Fibroblast of mammary gland (primary cell): Measurements from ENCODE around the gene ASCL4.

Source experiments
- DNase-seq: peaks from one replicate; pipeline ENCODE4 v3.0.0-alpha.2; 2010; ENCODE audit warnings: low read depth
- H3K4me3 ChIP-seq: 2 replicates; pipeline ENCODE4 v1.5.1; 2011; ENCODE audit warnings: low read depth, mild to moderate bottlenecking, low read length, moderate library complexity; ENCODE audit not compliant: control insufficient read depth
- TF ChIP-seq, protein P1 (sequence below): conservative IDR thresholded peaks from 2 replicates; pipeline ENCODE4 v1.5.1; 2011; ENCODE audit warnings: low read depth, low read length, inconsistent platforms; ENCODE audit not compliant: control insufficient read depth, insufficient read depth

Gene ASCL4

DNA sequence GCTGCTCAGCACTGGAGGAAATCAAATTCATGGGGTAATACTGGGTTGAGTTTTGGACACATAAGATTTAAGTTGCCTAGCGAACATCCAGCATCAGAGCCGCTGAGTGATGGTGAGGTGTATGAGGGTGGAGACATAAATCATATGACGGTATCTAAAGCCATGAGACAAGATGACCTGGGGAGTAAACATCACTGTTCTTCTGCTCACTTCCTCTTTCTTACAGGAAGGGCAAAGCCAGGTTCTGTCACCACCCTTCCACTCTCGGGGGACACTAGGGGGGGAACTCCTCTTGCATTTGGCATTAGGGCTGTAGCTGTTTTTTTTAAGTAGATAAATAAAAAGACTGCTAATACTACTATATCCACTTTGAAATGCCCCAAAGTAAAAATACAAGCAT is 37.6 kb upstream of the ASCL4 start:
- TF ChIP-seq, protein P1, sequence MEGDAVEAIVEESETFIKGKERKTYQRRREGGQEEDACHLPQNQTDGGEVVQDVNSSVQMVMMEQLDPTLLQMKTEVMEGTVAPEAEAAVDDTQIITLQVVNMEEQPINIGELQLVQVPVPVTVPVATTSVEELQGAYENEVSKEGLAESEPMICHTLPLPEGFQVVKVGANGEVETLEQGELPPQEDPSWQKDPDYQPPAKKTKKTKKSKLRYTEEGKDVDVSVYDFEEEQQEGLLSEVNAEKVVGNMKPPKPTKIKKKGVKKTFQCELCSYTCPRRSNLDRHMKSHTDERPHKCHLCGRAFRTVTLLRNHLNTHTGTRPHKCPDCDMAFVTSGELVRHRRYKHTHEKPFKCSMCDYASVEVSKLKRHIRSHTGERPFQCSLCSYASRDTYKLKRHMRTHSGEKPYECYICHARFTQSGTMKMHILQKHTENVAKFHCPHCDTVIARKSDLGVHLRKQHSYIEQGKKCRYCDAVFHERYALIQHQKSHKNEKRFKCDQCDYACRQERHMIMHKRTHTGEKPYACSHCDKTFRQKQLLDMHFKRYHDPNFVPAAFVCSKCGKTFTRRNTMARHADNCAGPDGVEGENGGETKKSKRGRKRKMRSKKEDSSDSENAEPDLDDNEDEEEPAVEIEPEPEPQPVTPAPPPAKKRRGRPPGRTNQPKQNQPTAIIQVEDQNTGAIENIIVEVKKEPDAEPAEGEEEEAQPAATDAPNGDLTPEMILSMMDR, result no peak
- DNase-seq, result no peak
- no peak overlapping the region for H3K4me3 ChIP-seq

GRCh38 chr12:107748472-107748871 is 26.0 kb upstream of the ASCL4 start:
- peak; percentile 89 for DNase-seq
- no peak overlapping the region for H3K4me3 ChIP-seq
- TF ChIP-seq, protein P1, result no peak

GRCh38 chr12:107749083-107749482 is 25.4 kb upstream of the ASCL4 start:
- DNase-seq, result peak; percentile 46
- H3K4me3 ChIP-seq, result no peak overlapping the region
- TF ChIP-seq, protein P1, result no peak

DNA sequence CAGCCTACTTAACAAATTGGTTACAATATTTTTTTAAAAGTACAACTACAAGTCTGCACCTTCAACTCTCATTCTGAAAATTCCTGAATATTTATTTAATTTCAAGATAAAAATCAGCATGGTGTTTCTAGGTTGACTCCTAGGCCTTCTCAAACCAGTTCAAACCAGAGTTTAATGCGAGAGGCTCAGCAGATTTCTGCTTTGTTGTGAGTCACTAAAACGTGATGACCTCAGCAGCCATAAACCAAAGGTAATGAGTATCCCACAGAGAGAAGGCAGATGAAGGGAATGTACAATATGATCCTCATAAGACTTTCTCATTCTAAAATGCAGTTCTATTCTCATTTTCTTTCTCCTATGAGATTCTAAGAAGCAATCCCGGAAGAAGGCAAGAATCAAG is 15.1 kb upstream of the ASCL4 start:
- DNase-seq, result peak; percentile 93
- peak overlapping the region; percentile 96 for H3K4me3 ChIP-seq
- TF ChIP-seq, protein P1, result no peak

DNA sequence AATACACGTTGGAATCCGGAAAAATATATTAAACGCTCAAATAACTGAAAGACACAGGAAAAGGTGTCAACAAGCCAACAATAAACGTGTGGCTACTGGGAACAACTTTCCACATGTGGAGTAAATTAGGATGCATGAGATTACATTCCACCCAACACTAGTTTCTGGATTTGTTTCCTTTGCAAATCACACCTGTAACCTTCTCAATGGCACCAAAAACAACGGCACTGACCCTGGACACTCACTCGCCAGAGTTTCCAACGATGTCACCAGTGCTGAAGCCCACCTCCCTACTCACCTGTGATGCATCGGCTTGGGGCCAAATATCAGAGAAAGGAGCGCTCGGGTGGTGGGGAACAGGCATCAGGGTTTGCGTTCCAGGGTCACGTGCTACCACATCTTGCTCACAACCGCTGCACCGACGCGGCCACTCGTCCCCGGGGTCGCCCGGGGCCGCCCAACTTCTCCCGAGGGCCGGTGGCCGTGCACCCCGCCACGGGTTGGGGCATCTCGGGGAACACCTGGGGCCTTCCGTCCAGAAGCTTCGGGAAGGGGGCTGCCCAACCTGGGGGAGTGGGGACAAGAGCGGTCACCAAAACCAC is 14.2 kb upstream of the ASCL4 start:
- H3K4me3 ChIP-seq, result peak overlapping the region; percentile 96
- TF ChIP-seq, protein P1, result no peak
- DNase-seq, result no peak

GRCh38 chr12:107760809-107761501 is 13.5 kb upstream of the ASCL4 start, which contains the start of gene PRDM4:
Gene PRDM4 (minus strand): TSS chr12:107761137. CDS start chr12:107760515, 622 bp downstream.
- peak; percentile 89 for DNase-seq
- TF ChIP-seq, protein P1, result no peak
- peak within 1 kb of the TSS; percentile 96 for H3K4me3 ChIP-seq
